K562 (cell line): ENCODE data around the gene SPATA31C1. TPM values are rescaled to one million over a fixed set of nuclear protein-coding genes. Genes with fewer than 3 reads are reported as not detected.
"Not testable (repeated sequence)": the region's sequence is repeated elsewhere in the genome, so short reads cannot be mapped to it uniquely, and the experiment has no call there.

Experiments used
- ATAC-seq: fragments of 200-7000 bp; cut with Tn5 transposase; 3 replicates; pipeline ENCODE4 v1.9.1; 2020; ENCODE audit warnings: moderate library complexity
- BruUV-seq: library from RNA; stranded (reverse); fragments of 400-500 nt; replicated peaks from 2 replicates; lab custom pipeline; 2021; lab: Mats Ljungman, UMichigan
- CTCF ChIA-PET: fragments of 300-600 bp; formaldehyde crosslinking; extraction: SDS; loops from one replicate; lab custom pipeline; 2021; ENCODE audit warnings: low intra/inter-chr PET ratio; lab: Yijun Ruan, JAX
- POLR2A ChIA-PET: fragments of 300-600, 350-650 bp; sonication (Branson Sonifier 250); formaldehyde crosslinking; extraction: SDS; loops from one replicate; lab custom pipeline; 2021; ENCODE audit warnings: antibody characterized with exemption, inconsistent platforms; lab: Yijun Ruan, JAX
- DNase-seq, 4 experiments: peaks; one replicate each; pipeline versions ENCODE4 v3.0.0 to v3.0.0-alpha.2; 2011 to 2018; ENCODE audit warnings: low spot score in 3 of 4, mixed read lengths in 3 of 4; ENCODE audit errors: extremely low read depth in 1 of 4
- FAIRE-seq: peaks from 2 replicates; lab custom pipeline; 2011; peaks lifted over from hg19 to GRCh38; lab: Jason Lieb, UNC
- H2AFZ ChIP-seq: 2 replicates; pipeline ENCODE4 v1.6.0; 2011; ENCODE audit warnings: low read depth, low read length, control low read depth, inconsistent platforms
- H3K27ac ChIP-seq: fragments of 200-600 bp; 3 replicates; pipeline ENCODE4 v1.8.0; 2011; ENCODE audit warnings: low read depth, mild to moderate bottlenecking, control low read depth, inconsistent platforms, low read length, moderate library complexity, mixed read lengths; ENCODE audit errors: extremely low read depth
- H3K27me3 ChIP-seq, 2 experiments: fragments of 300-600 bp in 1 of 2; 2 replicates in 1 of 2; 3 replicates in 1 of 2; pipeline versions ENCODE4 v1.6.0 to v1.8.0; 2011; ENCODE audit warnings: inconsistent platforms in 2 of 2, low read length in 2 of 2, mild to moderate bottlenecking in 1 of 2, mixed read lengths in 1 of 2, moderate library complexity in 1 of 2; ENCODE audit not compliant: control insufficient read depth in 2 of 2, insufficient read depth in 2 of 2
- H3K36me3 ChIP-seq: fragments of 300-600 bp; 3 replicates; pipeline ENCODE4 v1.8.0; 2011; ENCODE audit warnings: mild to moderate bottlenecking, low read length, inconsistent platforms; ENCODE audit not compliant: control insufficient read depth, insufficient read depth
- H3K4me1 ChIP-seq, 2 experiments: fragments of 200-600 bp in 1 of 2; replicated peaks in 1 of 2; 2 replicates in 1 of 2; 3 replicates in 1 of 2; pipeline versions ENCODE4 v1.5.1 to v1.8.0; 2011; ENCODE audit warnings: inconsistent platforms in 2 of 2, low read length in 2 of 2, mild to moderate bottlenecking in 1 of 2, mixed read lengths in 1 of 2, moderate library complexity in 1 of 2; ENCODE audit not compliant: control insufficient read depth in 2 of 2, insufficient read depth in 2 of 2
- H3K4me2 ChIP-seq: 2 replicates; pipeline ENCODE4 v1.6.1; 2011; ENCODE audit warnings: low read length, control low read depth, inconsistent platforms, mixed read lengths; ENCODE audit not compliant: insufficient read depth
- H3K4me3 ChIP-seq: fragments of 200-600 bp; sonication (generic), shearing (Covaris generic); 2 replicates; pipeline ENCODE4 v1.5.1; 2016; ENCODE audit warnings: control low read depth, inconsistent platforms
- H3K79me2 ChIP-seq: fragments of 200-600 bp; 3 replicates; pipeline ENCODE4 v1.8.0; 2011; ENCODE audit warnings: low read length, inconsistent platforms; ENCODE audit not compliant: control insufficient read depth, insufficient read depth
- H3K9ac ChIP-seq, 2 experiments: 2 replicates each; pipeline versions ENCODE4 v1.6.0 to v1.6.1; 2011; ENCODE audit warnings: low read depth in 2 of 2, low read length in 2 of 2, control low read depth in 1 of 2, inconsistent platforms in 1 of 2, mild to moderate bottlenecking in 1 of 2, mixed read lengths in 1 of 2; ENCODE audit not compliant: insufficient read depth in 1 of 2
- H3K9me1 ChIP-seq: one replicate; pipeline ENCODE4 v1.6.0; 2011; ENCODE audit warnings: inconsistent platforms, mild to moderate bottlenecking, low read length, moderate library complexity; ENCODE audit not compliant: control insufficient read depth, insufficient read depth
- H3K9me3 ChIP-seq: replicated peaks from 2 replicates; pipeline ENCODE4 v1.5.1; 2011; ENCODE audit warnings: low read depth, low read length, inconsistent platforms; ENCODE audit not compliant: control insufficient read depth, insufficient read depth
- H4K20me1 ChIP-seq: replicated peaks from 2 replicates; pipeline ENCODE4 v1.6.1; 2011; ENCODE audit warnings: low read length, inconsistent platforms, mixed read lengths; ENCODE audit not compliant: control insufficient read depth, insufficient read depth
- BCL6 ChIP-seq: fragments of 250-450 bp; sonication (Bioruptor Pico); IDR thresholded peaks from 2 replicates; pipeline ENCODE4 v1.4.0; 2020
- CBX8 ChIP-seq: fragments of 200-600 bp; sonication (generic); IDR thresholded peaks from 2 replicates; pipeline ENCODE4 v1.6.1; 2012; ENCODE audit warnings: borderline replicate concordance, mixed run types, low read depth, mild to moderate bottlenecking, moderate library complexity, mixed read lengths, low read length, control low read depth, inconsistent platforms; ENCODE audit not compliant: poor library complexity, severe bottlenecking; ENCODE audit errors: extremely low read depth
- KAT7 ChIP-seq: sonication (generic); formaldehyde crosslinking; IDR thresholded peaks from 2 replicates; pipeline ENCODE4 v1.8.0; 2022; ENCODE audit warnings: missing genetic modification reagents, mild to moderate bottlenecking, borderline replicate concordance
- KAT8 ChIP-seq: fragments of 450-650 bp; IDR thresholded peaks from 2 replicates; pipeline ENCODE4 v1.6.1; 2016; ENCODE audit warnings: low read depth, mild to moderate bottlenecking
- SMARCB1 ChIP-seq: IDR thresholded peaks from 2 replicates; pipeline ENCODE4 v1.6.1; 2011; ENCODE audit warnings: improper control_type of control experiment, low read depth; ENCODE audit not compliant: insufficient read length
- WGBS: fragments of 100-300 bp; shearing (Covaris generic); methylation state at CpG from one replicate; pipeline ENCODE4 v1.1.6; 2016; ENCODE audit warnings: low coverage, mixed read lengths; ENCODE audit not compliant: insufficient coverage; ENCODE audit errors: missing lambda C conversion rate; 5-methylcytosine and 5-hydroxymethylcytosine counted together
- in situ Hi-C: fragments of 300-500 bp; cut with MboI; formaldehyde crosslinking; loops from 4 replicates; pipeline ENCODE4 v1.15.0; 2018; ENCODE audit warnings: inconsistent platforms, mixed read lengths
- intact Hi-C: fragments of 100-400 bp; cut with micrococcal nuclease; formaldehyde crosslinking; loops from 2 replicates; pipeline ENCODE4 v1.14.2; 2022
- polyA plus RNA-seq, 8 experiments: library from polyadenylated mRNA; depleted of rRNA in 4 of 8; stranded (reverse) in 5 of 8; unstranded in 3 of 8; fragments of >200 nt; fragmentation: Nextera tagmentation in 2 of 8; fragmentation: Illumina TruSeq in 1 of 8; extraction: Ambion mirVana in 2 of 8; extraction: Trizol in 1 of 8; gene quantifications; 2 replicates each; pipeline versions ENCODE4 v1.2.1 to v1.2.3, GENCODE V29; 2011 to 2014; ENCODE audit warnings: inconsistent platforms in 1 of 8, missing spikeins in 1 of 8
- total RNA-seq, 7 experiments: library from RNA; depleted of rRNA in 6 of 7; stranded (reverse); fragments of >200 nt in 6 of 7; fragmentation: Illumina TruSeq in 2 of 7; extraction: Trizol in 2 of 7; gene quantifications; 2 replicates each; pipeline versions ENCODE4 v1.2.1 to v1.2.3, GENCODE V29; 2011 to 2021; ENCODE audit warnings: low replicate concordance in 1 of 7
- TF ChIP-seq, protein P1 (sequence below): fragments of 450-650 bp; IDR thresholded peaks from 2 replicates; pipeline ENCODE4 v1.6.1; 2017; ENCODE audit warnings: mild to moderate bottlenecking, moderate library complexity
- TF ChIP-seq, protein P2 (sequence below): sonication (generic); formaldehyde crosslinking; IDR thresholded peaks from 2 replicates; pipeline ENCODE4 v1.8.0; 2022; ENCODE audit warnings: mild to moderate bottlenecking, missing genetic modification reagents

The SPATA31C1 gene
- total and polyA plus RNA-seq, 9 of the 15 experiments (the other 6 are each of a cell fraction or from before 2014, with no cell fraction given) = 0.03 to 0.15 (median 0.05) TPM; not detected in 3

- Histone ChIP-seq H3K9me3 (no peaks in the 10 kb centered on the region), H3K36me3 (no peaks in the 10 kb centered on the region), H3K27me3 (no peaks in the 10 kb centered on the region; a peak in 1 of 5 replicates), H4K20me1 (no peaks in the 10 kb centered on the region), H3K27ac (no peak overlapping the region), H3K9ac (no peak overlapping the region), H3K4me3 (no peak overlapping the region), H3K4me2 (no peak overlapping the region), H2AFZ (no peak overlapping the region), H3K79me2 (no peaks in the 10 kb centered on the region), H3K9me1 (no peaks in the 10 kb centered on the region), H3K4me1 (no peaks in the 10 kb centered on the region; a peak in 2 of 5 replicates)
- ATAC-seq (no peak), DNase-seq (no peak), FAIRE-seq (no peak)
- TF ChIP-seq, protein P1, sequence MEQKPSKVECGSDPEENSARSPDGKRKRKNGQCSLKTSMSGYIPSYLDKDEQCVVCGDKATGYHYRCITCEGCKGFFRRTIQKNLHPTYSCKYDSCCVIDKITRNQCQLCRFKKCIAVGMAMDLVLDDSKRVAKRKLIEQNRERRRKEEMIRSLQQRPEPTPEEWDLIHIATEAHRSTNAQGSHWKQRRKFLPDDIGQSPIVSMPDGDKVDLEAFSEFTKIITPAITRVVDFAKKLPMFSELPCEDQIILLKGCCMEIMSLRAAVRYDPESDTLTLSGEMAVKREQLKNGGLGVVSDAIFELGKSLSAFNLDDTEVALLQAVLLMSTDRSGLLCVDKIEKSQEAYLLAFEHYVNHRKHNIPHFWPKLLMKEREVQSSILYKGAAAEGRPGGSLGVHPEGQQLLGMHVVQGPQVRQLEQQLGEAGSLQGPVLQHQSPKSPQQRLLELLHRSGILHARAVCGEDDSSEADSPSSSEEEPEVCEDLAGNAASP = no peak
- TF ChIP-seq KAT8 (no peak), BCL6 (no peak), SMARCB1 (no peak), CBX8 (peak; percentile 34), KAT7 (CRISPR knock-in tag) (no peak)
- TF ChIP-seq, protein P2, sequence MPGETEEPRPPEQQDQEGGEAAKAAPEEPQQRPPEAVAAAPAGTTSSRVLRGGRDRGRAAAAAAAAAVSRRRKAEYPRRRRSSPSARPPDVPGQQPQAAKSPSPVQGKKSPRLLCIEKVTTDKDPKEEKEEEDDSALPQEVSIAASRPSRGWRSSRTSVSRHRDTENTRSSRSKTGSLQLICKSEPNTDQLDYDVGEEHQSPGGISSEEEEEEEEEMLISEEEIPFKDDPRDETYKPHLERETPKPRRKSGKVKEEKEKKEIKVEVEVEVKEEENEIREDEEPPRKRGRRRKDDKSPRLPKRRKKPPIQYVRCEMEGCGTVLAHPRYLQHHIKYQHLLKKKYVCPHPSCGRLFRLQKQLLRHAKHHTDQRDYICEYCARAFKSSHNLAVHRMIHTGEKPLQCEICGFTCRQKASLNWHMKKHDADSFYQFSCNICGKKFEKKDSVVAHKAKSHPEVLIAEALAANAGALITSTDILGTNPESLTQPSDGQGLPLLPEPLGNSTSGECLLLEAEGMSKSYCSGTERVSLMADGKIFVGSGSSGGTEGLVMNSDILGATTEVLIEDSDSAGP (CRISPR knock-in tag) = no peak
- in situ Hi-C loops = no loop called here
- BruUV-seq = no TSS peak
- POLR2A ChIA-PET = no interaction called here
- intact Hi-C loops = no loop called here
- CTCF ChIA-PET = no interaction called here
- 7% methylated on average over 3 of the region's 3 CpGs for WGBS
Measured at GRCh38 chr9:87910821-87911220, 6.9 kb upstream of the SPATA31C1 start.

- BruUV-seq, H3K9me1 ChIP-seq, H3K4me2 ChIP-seq, H3K79me2 ChIP-seq, H3K4me1 ChIP-seq, H3K27ac ChIP-seq, CTCF ChIA-PET, H3K27me3 ChIP-seq, POLR2A ChIA-PET, H4K20me1 ChIP-seq, H3K9ac ChIP-seq, H3K9me3 ChIP-seq, H3K36me3 ChIP-seq, in situ Hi-C loops, H3K4me3 ChIP-seq, intact Hi-C loops: not testable (repeated sequence)
- H2AFZ ChIP-seq = 0 out of 2 replicates have a peak overlapping the region, but pooled peaks have one; percentile 40
- peak in 1 of 4 experiments; percentile 11 for DNase-seq
- ATAC-seq = peak; percentile 50; the same call in 2 of the 3 replicates
- WGBS = 7% methylated on average over 9 of the region's 13 CpGs
- FAIRE-seq = peak; percentile 19
Measured at GRCh38 chr9:87919013-87919412, 1.3 kb downstream of the SPATA31C1 start.
